CD4-positive, alpha-beta T cell treated with Interleukin-6 at 100 ng/mL for 8 hours (primary cell): ENCODE results near the gene SULT1A1.
"Not testable (repeated sequence)": the region's sequence is repeated elsewhere in the genome, so short reads cannot be mapped to it uniquely, and the experiment has no call there.

ENCODE experiments used
- DNase-seq: peaks from one replicate; pipeline ENCODE4 v3.0.0-alpha.2; 2020; ENCODE audit warnings: mixed read lengths, low spot score

SULT1A1 gene

DNA sequence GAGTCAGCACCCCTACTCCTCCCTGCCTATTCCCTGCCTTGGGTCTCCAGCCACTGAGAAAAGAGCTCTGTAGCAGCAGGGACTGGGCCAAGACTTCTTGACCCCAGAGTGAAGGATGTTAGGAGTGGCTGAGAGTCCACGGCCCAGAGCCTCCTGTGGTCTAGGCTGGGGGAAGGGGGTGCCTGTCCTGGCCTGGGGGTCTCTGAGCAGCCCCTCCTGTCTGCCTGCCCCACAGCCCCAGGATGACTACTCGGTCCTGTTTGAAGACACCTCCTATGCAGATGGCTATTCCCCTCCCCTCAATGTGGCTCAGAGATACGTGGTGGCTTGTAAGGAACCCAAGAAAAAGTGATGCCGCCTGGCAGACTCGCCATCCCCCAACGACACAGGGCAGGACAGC, 18.5 kb downstream of the SULT1A1 start:
- DNase-seq = no peak

DNA sequence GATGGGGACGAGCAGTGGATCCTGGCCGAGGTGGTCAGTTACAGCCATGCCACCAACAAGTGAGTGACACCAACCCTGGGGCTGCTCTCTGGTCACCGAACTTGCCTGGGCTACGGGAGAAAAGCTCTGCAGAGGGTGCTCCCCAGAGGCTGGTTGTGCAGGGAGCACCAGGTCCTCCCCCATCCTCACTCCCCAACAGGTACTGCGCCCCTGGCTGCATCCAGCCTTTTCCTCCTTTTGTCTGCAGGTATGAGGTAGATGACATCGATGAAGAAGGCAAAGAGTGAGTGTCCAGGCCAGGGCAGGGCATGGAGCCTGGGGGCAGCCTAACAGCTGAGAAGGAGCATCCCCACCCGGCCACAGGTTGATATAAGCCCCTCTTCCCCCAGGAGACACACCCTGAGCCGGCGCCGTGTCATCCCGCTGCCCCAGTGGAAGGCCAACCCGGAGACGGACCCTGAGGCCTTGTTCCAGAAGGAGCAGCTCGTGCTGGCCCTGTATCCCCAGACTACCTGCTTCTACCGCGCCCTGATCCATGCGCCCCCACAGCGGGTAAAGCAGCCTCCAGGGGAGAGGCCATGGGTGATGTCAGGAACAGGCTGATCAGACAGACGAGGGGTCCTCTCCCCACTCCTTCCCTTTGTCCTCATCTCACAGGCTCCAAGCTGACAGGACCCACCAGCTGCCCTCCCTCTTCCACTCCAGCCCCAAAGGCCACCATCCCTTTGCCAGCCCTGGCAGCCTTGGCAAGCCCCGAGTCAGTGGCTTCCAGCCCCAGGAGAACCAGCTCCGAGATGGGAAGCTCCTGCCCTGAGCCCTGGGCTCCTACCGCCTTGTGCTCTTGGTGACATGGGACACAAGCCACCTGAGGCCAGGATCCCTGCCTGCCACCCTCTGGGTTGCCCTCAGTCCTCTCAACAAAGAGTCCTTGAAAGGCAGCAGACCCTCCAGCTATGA, 19.2 kb downstream of the SULT1A1 start:
- DNase-seq = no peak

DNA sequence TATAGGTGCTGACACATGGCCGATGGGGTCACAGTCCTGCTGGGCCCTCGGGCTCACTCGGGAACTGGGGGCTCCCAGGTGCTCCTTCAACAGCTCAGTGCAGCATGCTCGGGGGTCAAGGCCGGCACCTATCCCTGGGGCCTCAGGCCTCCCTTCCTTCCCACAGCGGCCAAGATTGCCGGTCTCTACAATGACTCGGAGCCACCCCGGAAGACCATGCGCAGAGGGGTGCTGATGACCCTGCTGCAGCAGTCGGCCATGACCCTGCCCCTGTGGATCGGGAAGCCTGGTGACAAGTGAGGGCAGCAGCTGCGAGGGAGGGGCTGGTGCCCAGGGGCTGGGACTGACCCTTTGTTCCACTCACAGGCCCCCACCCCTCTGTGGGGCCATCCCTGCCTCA, 19.9 kb downstream of the SULT1A1 start:
- DNase-seq = no peak

DNA sequence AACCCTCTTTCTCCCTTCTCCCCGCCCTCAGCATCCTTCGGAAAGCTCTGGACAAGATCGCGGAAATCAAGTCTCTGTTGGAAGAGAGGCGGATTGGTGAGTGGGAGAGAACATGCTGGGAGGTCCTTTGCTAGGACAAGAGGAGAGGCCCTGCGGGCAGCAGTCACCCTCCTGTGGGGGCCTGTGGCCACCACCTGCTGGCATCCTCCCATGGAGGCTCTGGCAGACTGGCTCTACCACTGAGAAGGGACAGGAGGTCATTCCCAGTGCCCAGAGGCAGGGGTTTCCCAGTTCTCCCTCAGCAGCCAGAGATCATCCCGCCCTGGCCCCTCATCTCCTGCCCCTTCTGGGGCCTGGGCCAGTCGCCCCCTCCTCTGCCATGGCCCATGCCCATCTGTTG, 20.8 kb downstream of the SULT1A1 start:
- no peak for DNase-seq

DNA sequence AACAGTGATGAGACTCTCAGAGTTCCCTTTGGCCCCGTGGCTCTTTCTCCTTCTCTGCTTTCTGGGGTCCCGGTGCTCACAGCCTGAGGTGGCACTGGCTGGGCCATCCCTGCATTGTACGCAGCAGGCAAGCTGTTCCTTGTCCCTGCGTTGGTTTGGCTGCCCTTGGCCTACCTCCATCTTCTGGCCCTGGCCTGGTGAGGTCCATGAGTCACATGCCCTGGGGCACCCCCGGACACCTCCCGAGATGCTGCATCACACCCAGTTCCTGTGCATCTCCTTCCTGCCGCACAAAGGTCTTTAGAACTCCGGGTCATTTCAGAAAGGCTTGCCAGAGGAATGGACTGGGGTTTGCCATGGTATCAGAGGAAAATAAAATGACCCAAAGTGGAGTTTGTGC, 22.5 kb downstream of the SULT1A1 start:
- no peak for DNase-seq

DNA sequence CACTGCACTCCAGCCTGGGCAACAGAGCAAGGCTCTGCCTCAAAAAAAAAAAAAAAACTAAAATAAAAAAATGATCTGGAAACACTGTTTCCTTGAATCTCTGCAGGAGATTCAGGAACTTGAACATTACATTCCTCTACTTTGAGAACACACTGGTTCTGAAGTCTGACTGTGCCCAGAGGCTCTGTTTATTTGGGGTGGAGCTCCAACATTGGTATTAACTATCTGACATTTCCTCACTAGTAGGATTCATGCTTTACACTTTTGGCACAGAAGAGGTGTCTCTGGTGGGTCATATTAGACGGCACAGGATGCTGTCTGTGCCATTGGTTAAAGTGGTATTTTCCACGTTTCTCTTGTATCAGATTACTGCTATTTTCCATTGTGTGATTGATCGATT, 23.4 kb downstream of the SULT1A1 start:
- DNase-seq = no peak

DNA sequence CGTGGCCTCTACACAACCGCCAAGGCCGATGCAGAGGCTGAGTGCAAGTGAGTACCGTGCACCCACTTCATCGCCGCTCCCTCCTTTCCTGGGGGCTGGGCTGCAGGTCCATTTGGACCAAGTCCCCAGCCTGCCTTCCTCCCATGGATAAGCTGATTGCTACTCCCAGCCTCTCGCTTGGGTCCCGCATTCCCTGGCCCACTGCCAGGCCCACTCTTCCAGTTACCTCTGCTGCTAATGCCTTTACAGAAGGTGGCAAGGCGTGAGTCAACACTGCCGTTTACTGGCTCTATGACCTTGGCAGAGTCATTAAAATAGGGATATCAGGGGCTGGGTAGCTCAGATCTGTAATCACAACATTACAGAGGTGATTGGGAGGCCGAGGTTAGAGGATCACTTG, 24.2 kb downstream of the SULT1A1 start:
- no peak for DNase-seq

DNA sequence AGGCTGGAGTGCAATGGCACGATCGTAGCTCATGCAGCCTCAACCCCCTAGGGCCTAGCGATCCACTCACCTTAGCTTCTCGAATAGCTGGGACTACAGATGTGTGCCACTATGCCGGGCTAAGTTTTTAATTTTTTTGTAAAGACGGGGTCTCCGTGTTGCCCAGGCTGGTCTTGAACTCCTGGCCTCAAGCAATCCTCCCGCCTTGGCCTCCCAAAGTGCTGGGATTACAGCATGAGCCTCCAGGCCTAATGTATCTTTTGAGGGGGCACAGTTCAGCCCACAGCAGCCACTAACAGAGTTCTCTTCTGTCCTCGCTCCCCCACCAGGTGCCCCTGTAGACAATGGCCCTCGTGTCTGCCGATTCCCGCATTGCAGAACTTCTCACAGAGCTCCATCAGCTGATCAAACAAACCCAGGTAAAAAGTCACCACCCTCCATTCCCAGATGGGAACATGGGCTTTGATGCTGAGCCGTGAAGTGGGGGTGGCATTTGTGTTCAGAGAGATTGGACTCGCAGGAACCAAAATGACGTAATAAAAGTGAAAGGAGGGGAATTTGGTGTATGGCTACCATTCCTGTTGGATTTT, 29.0 kb downstream of the SULT1A1 start:
- DNase-seq = no peak

DNA sequence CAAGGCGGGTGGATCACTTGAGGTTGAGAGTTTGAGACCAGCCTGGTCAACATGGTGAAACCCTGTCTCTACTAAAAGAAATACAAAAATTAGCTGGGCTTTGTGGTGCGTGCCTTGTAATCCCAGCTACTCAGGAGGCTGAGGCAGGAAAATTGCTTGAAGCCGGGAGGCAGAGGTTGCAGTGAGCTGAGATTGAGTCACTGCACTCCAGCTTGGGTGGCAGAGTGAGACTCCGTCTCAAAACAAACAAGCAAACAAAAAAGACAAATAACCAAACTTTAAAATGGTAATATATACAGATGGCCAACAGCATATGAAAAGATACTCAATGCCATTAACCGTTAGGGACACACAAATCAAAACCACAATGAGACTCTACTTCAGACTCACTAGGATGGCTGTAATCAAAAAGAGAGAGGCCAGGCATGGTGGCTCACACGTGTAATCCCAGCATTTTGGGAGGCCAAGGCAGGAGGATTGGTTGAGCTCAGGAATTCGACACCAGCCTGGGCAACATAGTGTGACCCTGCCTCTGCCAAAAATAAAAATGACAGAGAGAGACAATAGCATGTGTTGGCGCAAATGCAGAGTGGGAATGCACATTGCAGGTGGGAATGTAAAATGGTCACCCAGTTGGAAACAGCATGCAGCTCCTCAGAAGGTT, 34.3 kb downstream of the SULT1A1 start:
- no peak for DNase-seq

DNA sequence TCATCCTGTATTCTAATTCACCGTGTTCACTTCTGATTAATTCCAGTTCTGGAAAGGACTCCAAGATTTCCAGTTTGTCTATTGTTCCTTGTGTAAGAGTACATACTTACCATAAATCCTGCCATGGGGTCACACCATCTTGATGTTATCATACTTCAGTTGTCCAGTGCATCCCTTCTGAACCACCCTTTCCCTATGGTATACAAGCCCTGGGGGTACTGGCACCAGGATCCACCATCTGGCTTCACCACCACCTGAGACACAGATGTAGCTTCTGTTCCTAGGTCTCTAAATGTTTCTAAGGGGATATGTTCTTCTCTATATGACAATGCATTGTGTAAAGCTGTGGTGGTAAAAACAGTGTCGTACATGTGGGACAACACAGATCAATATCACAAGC, 34.9 kb downstream of the SULT1A1 start:
- no peak for DNase-seq

DNA sequence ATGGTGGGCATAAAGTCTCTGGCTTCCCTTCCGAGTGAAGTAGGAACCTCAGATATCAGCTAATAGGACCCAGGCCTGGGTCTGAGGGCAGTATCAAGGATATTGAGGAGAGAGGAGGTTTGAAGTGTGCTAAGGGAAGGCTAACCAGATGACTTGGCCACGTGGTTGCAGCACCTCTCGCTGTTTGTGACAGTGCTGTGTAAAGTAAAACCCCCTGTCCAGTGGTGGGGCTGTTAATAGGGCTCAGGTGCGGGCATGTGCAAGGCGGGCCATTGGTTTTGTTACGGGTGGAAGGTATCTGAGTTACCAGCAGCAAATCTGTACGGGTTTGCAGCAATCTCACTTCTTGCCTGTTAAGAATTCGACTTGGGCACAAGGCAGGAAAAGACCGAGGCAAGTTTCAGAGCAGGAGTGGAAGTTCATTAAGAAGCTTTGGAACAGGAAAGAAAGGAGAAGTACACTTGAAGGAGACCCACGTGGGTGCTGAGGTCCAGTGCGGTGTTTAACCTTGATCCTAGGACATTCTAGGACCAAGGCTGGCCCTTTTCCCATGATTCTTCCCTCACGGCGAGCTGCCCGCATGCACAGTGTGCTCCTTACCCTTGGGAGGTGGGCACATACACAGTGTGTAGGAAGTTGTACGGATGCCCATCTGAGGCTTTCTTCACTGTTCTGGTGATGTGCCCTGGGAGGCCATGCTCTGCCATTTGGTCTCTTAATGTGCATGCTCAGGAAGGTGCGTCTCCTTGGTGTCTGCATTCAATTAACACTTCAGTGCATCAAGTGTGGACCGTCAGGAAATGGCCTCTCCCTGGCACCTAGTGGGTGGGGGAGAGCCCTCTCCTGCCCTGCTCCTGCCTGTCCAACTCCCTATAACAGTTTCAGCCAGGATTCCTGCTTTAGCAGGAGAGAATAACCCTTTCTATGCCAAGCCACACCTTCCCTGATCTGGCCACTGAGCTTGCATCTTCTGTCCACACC, 35.8 kb downstream of the SULT1A1 start:
- no peak for DNase-seq

DNA sequence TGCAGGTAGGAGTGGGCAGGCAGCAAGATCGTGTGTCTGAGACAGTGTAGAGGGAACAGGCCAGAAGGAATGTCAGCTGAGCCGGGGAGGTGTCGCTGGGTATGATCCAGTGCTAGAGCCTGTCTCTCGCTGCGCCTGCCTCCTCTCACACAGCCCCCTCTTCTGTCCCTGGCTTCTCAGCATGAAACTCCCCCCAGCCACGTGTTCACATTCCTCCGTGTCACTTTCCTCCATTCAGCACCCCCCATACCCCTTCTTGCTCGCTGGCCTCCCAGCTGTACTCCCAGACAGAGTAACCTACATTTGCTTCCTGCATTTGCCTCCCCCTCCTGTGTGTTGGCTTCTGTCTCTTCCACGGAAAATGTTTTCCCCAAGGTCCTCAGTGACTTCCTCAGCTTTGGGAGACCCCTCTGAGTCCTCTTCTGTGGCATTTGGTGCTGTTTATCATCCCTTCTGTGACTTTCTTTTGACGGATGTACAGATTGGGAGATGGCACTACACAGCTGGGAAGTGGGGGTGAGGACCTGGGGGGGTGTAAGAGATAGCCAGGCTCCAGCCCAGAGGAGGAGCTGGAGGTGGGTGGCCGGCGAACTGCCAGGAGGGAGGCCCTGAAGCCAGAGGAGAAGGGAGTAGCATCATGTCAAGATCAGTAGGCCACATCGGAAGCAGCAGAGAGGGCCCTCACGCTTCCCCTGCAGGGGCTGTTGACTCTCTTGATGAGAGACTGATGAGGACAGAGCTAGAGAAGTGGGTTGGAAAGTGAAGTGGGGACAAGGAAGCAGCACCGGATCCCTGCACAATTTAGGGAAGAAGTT, 36.9 kb downstream of the SULT1A1 start:
- no peak for DNase-seq

DNA sequence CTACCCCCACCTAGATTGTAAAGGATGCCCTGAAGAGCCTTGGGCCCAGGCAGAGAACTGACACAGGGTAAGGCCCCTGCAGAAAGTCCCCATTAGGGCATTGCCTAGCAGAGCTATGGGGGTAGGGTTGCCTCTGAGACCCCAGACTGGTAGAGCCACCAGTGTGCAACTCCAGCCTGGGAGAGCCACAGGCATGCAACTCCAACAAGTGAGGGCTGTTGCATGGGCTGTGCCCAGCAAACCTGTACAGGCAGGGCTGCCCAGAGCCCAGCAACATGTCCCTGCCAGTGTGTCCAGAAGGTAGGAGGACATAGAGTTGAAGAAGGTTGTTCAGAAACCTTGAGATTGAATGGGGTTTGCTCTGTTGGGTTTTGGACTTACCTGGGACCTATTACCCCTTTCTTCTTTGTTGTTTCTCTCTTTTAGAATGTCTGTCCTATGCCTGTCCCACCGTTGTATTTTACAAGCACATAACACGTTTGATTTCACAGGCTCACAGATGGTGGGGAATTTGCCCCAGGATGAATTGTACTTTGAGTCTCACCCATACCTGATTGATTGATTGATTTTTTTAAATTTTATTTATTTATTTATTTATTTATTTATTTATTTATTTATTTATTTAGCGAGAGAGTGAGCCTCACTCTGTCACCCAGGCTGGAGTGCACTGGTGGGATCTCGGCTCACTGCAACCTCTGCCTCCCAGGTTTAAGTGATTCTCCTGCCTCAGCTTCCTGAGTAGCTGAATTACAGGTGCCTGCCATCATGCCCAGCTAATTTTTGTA, 39.7 kb downstream of the SULT1A1 start:
- no peak for DNase-seq

DNA sequence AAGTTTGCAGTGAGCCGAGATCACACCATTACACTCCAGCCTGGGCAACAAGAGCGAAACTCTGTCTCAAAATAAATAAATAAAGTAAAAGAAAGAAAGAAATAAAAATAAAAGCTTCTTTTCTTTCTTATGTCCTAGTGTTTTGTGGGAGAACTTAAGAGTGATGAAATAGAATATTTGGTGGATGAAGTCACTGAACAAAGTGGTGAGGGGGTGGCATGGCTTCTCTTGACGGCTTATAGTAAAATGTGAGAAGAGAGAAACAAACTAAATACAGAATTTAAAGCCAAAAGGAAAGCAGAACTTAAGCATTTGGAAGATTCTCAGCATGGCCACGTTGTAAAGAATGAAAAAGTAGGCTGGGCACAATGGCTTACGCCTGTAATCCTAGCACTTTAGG, 40.8 kb downstream of the SULT1A1 start:
- DNase-seq = no peak

DNA sequence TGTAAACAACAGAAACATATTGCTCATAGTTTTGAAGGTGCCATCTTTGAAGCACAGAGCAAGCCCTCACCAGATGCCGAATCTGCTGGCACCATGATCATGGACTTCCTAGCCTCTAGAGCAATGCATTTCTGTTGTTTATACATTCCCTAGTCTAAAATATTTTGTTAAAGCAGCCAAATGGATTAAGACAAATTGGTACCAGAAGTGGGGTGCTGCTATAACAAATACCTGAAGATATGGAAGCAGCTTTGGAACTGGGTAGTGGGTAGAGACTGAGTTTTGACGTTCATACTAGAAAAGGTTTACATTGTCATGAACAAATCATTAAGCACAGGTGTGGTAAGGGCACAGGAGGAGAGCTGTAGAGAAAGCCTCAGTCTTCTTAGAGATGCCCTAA, 42.6 kb downstream of the SULT1A1 start:
- no peak for DNase-seq

DNA sequence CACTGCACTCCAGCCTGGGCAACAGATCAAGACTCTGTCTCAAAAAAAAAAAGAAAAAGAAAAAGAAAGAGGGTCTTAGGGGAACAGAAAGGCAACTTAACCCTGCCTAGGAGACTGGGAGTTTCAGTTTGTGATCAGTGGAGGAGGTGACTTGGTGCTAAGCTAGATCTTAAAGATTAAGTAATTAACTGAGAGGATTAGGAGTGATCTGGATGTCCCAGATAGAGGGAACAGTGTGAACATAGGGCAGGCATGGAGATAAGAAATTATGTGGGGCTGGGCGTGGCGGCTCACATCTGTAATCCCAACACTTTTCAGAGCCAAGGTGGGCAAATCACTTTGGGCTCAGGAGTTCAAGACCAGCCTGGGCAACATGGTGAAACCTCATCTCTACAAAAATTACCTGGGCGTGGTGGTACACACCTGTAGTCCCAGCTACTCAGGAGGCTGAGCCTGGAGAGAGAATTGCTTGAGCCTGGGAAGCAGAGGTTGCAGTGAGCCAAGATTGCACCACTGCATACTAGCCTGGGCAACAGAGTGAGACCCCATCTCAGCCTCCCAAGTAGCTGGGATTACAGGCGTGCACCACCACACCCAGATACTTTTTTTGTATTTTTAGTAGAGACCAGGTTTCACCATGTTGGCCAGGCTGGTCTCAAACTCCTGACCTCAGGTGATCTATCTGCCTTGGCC, 43.5 kb downstream of the SULT1A1 start:
- not testable (repeated sequence) for DNase-seq

DNA sequence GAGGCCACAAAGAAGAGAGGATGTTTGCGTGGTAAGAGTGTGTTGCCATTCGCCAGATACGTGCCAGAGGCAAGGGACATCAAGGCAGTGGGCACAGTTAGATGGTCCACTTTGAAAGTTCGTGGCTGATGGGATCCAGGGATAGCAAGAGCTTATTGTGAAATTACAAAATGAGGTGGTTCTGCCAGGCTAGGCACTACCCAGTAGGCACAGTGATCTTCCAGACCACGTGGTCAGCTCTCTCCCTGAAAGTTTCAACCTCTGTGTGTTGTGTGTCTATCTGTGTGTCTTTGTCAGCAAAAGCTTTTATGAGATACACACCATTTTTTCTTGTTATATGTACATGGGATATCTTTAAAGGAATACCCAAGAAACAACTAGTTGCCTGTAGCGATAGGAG, 46.6 kb downstream of the SULT1A1 start:
- no peak for DNase-seq

DNA sequence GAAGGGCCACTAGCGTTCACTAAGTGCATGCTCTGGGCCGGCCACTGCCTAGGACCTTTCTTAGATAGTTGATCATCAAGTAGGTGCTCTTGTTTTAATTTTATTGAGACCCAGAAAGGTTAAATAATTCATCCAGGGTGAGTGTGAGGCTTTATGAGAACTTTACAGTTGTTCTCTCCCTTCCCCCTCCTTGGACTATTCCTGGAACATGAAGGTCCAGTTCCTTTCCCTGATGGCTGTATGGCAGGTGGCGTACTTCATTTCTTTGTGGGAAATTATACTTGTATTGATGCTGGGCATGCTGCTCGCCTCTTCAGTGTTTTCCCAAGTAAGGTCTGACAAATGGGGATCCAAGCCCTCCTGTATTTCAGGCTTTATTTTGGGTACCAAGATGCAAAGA, 47.6 kb downstream of the SULT1A1 start:
- no peak for DNase-seq

DNA sequence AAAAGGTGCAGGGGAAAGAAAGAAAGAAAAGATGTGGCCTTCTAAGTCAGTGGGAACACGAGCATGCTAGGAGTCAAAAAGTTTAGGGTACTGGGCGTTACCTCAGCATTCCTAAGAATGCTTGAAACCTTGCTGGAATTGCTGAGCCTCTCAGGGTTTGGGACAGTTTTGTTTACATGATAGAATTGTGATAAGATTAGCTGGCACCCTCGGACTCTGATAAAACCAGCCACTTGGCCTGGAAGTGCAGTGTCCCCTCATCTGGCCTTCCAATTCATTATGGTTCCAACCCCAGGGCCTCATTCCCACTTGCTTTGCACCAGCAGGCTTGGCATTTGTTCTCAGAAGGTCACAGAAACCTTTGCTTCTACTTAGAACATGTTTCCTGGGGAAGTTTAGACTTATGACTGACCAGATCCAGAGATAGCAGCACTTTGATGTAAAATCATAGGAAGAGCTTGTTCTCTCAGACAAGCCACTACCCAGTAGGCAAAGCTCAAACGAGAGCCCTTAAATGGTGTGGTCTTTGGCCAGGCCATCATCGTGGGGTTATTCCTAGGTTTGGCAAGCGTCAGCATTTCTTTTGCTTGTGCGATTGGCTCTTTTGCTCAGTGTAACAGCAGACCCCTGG, 48.2 kb downstream of the SULT1A1 start:
- DNase-seq = no peak
